Measurements from ENCODE around the gene SORCS2. TPM values are rescaled to one million over a fixed set of nuclear protein-coding genes. Genes with fewer than 3 reads are reported as not detected.

SORCS2 gene
- total RNA-seq, 2 donors from 2014 or later = 0.54 to 0.74 TPM

DNA sequence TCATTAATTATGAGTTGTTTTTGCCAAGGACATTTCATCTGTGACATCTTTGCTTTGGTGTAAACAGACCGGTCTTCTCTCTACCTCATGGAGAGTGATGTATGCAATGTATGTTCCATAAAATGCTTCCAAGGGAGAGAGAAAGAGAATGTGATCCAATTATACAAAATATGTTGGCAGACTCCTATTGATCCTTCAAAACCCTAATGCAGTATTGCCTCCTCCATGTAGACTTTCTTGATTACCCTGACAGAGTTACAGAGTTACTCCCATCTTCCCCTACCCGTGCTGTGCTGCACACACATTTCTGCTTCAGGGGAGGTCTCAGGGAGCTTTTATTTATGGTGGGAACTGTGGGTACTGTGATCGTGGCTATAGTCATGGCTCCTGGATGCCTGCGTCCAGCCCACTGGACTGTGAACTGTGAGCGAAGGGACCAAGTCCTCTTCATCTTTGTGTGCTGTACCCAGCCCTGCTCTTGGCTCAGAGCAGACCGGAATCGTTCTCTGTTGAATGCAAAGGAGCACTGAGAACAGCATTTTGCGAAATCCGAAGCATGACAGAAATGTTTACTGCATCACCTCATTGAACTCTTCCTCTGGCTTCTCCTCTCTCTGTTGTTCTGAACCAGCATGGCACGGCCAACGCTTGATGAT is 32.7 kb downstream of the SORCS2 start:
- Histone ChIP-seq H3K4me1 (no peaks in the 10 kb centered on the region), H3K27me3 (no peaks in the 10 kb centered on the region), H3K9me3 (no peaks in the 10 kb centered on the region), H3K36me3 (no peaks in the 10 kb centered on the region), H3K27ac (no peak overlapping the region), H3K9ac (ENCODE audit: low read depth in 2 of 2, low read length in 2 of 2) (no peak overlapping the region), H3K4me3 (no peak overlapping the region)
- no peak for DNase-seq
- no peak for TF ChIP-seq CTCF (IDR thresholded peaks at IDR 0.05)
- intact Hi-C loops (cut with DNase I) = no loop called here

GRCh38 chr4:7226439-7226838 is 34.1 kb downstream of the SORCS2 start:
- H3K4me3 ChIP-seq = no peak overlapping the region
- no peaks in the 10 kb centered on the region for H3K27me3 ChIP-seq
- intact Hi-C loops (cut with DNase I) = no loop called here
- H3K4me1 ChIP-seq = no peaks in the 10 kb centered on the region
- H3K36me3 ChIP-seq = no peaks in the 10 kb centered on the region
- no peak for DNase-seq
- H3K9me3 ChIP-seq = no peaks in the 10 kb centered on the region
- H3K9ac ChIP-seq (ENCODE audit: low read depth in 2 of 2, low read length in 2 of 2) = no peak overlapping the region
- no peak overlapping the region for H3K27ac ChIP-seq
- no peak for TF ChIP-seq CTCF (IDR thresholded peaks at IDR 0.05)

GRCh38 chr4:7227008-7227407 is 34.7 kb downstream of the SORCS2 start:
- Histone ChIP-seq H3K36me3 (no peaks in the 10 kb centered on the region), H3K27ac (no peak overlapping the region), H3K9ac (ENCODE audit: low read depth in 2 of 2, low read length in 2 of 2) (no peak overlapping the region), H3K4me3 (no peak overlapping the region), H3K4me1 (no peaks in the 10 kb centered on the region), H3K9me3 (no peaks in the 10 kb centered on the region), H3K27me3 (no peaks in the 10 kb centered on the region)
- TF ChIP-seq CTCF (IDR thresholded peaks at IDR 0.05) = no peak
- intact Hi-C loops (cut with DNase I) = no loop called here
- DNase-seq = no peak

DNA sequence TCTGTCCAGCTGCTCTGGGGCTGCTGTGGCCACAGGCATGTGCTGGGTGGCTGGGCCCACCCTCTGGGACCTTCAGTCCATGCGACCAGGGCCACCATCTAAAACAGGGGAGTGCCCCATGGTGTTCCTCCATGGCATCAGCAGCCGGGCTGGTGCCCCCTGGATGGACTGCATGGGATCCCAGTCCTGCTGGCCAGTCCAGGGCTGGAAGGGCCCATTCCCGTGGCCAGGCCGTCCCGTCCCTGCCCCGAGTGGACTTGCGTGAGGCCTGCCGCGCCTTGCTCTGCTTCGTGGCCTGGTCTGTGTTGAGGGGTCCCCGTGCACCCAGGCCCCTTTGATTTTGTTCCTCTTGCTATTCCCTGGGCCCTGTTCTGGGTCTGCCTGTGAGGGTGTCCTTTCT is 36.4 kb downstream of the SORCS2 start:
- no peaks in the 10 kb centered on the region for H3K36me3 ChIP-seq
- intact Hi-C loops (cut with DNase I) = no loop called here
- DNase-seq = no peak

DNA sequence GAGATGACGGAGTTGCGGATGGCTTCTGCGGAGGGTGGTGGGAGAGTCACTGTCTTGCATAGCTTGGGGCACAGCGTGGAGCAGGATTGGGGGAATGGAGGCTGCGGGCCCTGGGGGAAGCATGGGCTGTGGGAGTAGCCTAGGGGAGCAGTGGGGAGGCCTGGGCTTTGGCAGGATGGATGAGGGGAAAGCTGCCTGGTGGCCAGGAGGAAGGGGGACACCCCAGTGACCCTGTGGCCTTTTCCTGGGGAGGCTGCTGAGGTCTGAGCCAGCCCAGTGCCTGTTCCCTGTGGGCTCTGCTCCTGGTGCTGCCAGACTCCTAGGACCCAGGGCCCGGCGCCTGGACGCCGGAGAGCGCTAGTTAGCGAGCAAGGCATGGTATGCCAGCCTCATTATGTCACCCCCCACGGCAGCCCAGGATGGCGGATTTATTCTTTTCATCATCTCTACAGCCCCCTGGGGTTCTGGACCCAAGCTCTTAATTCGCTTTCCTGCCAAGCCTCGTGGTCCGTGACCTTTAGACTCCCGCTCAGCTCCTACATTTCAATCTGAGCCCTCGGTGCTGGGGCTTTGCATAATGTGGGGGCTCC is 39.8 kb downstream of the SORCS2 start:
- Histone ChIP-seq H3K4me3 (no peak overlapping the region), H3K9ac (ENCODE audit: low read depth in 2 of 2, low read length in 2 of 2) (no peak overlapping the region), H3K36me3 (no peaks in the 10 kb centered on the region), H3K9me3 (no peaks in the 10 kb centered on the region), H3K27ac (no peak overlapping the region), H3K4me1 (no peaks in the 10 kb centered on the region), H3K27me3 (no peaks in the 10 kb centered on the region)
- intact Hi-C loops (cut with DNase I) = no loop called here
- no peak for DNase-seq
- no peak for TF ChIP-seq CTCF (IDR thresholded peaks at IDR 0.05)

More for the DNA sequence above, 36.4 kb downstream of the SORCS2 start:
- Histone ChIP-seq H3K9me3 (no peaks in the 10 kb centered on the region), H3K9ac (ENCODE audit: low read depth in 2 of 2, low read length in 2 of 2) (no peak overlapping the region), H3K4me3 (no peak overlapping the region), H3K27me3 (no peaks in the 10 kb centered on the region), H3K27ac (no peak overlapping the region), H3K4me1 (no peaks in the 10 kb centered on the region)
- no peak for TF ChIP-seq CTCF (IDR thresholded peaks at IDR 0.05)
